ENCODE results near the gene AGK. TPM values are rescaled to one million over a fixed set of nuclear protein-coding genes. Genes with fewer than 3 reads are reported as not detected.

Gene AGK
- total and polyA plus RNA-seq, 7 donors, result 5.8 to 15.4 (median 9.0) TPM

DNA sequence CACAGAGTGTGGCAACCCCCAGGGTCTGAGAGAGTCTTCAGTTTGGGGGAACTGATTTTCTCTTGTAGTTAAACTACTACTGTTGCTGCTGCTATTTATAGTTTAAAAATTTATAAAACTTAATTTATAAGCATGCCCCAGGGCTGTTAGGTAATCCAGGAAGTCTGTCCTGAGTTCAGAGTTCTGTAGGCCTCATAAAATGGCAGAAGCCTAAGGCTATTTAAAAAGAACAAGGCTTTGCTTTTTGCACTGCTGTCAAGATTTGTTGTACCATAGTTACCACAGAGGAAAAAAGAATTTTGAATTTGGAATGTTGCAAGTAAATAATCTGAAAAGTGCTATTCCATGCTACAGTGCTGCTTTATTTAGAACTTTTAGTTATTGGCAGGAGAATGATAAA, 66.1 kb downstream of the AGK start:
- no peaks in the 10 kb centered on the region for H3K4me1 ChIP-seq
- no peak overlapping the region for H3K4me3 ChIP-seq
- no peak overlapping the region for H3K27ac ChIP-seq
- peaks cover 2 to 54% of the 10 kb centered on the region in 2 donors for H3K36me3 ChIP-seq (ENCODE audit: insufficient read depth in 1 of 2, low read depth in 1 of 2)
- H3K9me3 ChIP-seq, result no peaks in the 10 kb centered on the region
- no peak for DNase-seq
- intact Hi-C loops (cut with DNase I), result no loop called here
- TF ChIP-seq, protein P1, sequence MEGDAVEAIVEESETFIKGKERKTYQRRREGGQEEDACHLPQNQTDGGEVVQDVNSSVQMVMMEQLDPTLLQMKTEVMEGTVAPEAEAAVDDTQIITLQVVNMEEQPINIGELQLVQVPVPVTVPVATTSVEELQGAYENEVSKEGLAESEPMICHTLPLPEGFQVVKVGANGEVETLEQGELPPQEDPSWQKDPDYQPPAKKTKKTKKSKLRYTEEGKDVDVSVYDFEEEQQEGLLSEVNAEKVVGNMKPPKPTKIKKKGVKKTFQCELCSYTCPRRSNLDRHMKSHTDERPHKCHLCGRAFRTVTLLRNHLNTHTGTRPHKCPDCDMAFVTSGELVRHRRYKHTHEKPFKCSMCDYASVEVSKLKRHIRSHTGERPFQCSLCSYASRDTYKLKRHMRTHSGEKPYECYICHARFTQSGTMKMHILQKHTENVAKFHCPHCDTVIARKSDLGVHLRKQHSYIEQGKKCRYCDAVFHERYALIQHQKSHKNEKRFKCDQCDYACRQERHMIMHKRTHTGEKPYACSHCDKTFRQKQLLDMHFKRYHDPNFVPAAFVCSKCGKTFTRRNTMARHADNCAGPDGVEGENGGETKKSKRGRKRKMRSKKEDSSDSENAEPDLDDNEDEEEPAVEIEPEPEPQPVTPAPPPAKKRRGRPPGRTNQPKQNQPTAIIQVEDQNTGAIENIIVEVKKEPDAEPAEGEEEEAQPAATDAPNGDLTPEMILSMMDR (IDR thresholded peaks at IDR 0.05), result no peak
- no peaks in the 10 kb centered on the region for H3K27me3 ChIP-seq (ENCODE audit: insufficient read depth in 3 of 3, low read length in 2 of 3)
- ATAC-seq, result no peak

DNA sequence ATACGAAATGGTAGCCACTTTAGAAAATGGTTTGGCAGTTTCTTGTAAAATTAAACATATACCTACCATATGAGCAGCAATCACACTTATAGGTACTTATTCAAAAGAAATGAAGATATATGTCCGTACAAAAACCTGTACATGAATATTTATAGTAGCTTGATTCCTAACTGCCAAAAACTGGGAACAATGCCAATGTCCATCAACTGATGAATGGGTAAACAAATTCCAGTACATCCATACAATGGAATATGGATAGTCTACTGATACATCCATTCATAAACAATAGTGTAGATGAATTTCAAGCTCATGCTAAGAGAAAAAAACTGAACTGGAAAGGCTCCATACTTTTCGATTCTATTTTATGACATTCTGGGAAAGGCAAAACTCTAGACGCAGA, 68.5 kb downstream of the AGK start:
- Histone ChIP-seq H3K27me3 (ENCODE audit: insufficient read depth in 3 of 3, low read length in 2 of 3) (no peaks in the 10 kb centered on the region), H3K36me3 (ENCODE audit: insufficient read depth in 1 of 2, low read depth in 1 of 2) (peaks cover 0 to 53% of the 10 kb centered on the region in 2 donors), H3K27ac (no peak overlapping the region), H3K9me3 (no peaks in the 10 kb centered on the region), H3K4me3 (no peak overlapping the region), H3K4me1 (no peaks in the 10 kb centered on the region)
- WGBS, 3 donors, result 90 to 92% (median 92%) methylated on average over 4 of the region's 4 CpGs
- TF ChIP-seq, protein P1 (IDR thresholded peaks at IDR 0.05), result no peak
- DNase-seq, result no peak
- no peak for ATAC-seq
- intact Hi-C loops (cut with DNase I), result no loop called here

DNA sequence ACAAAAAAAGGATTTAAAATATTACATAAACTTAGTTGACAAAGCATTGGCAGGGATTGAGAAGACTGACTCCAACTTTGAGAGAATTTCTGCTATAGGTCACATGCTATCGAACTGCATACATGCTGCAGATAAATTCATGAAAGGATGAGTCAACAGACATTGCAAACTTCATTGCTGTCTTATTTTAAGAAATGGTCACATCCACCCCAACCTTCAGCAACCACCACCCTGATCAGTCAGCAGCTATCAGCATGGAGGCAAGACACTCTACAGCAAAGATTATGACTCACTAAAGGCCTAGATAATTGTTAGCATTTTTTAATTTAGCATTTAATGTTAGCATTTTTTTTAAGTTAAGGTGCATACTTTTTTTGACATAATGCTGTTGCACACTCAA, 73.6 kb downstream of the AGK start:
- Histone ChIP-seq H3K27me3 (ENCODE audit: insufficient read depth in 3 of 3, low read length in 2 of 3) (no peaks in the 10 kb centered on the region), H3K9me3 (no peaks in the 10 kb centered on the region), H3K27ac (no peak overlapping the region), H3K4me3 (no peak overlapping the region), H3K36me3 (ENCODE audit: insufficient read depth in 1 of 2, low read depth in 1 of 2) (peaks cover 0 to 49% of the 10 kb centered on the region in 2 donors), H3K4me1 (no peaks in the 10 kb centered on the region)
- WGBS, 3 donors, result 98 to 100% (median 99%) methylated on average over 1 of the region's 1 CpG
- DNase-seq (no peak), ATAC-seq (no peak)
- intact Hi-C loops (cut with DNase I), result no loop called here
- TF ChIP-seq, protein P1 (IDR thresholded peaks at IDR 0.05), result no peak

DNA sequence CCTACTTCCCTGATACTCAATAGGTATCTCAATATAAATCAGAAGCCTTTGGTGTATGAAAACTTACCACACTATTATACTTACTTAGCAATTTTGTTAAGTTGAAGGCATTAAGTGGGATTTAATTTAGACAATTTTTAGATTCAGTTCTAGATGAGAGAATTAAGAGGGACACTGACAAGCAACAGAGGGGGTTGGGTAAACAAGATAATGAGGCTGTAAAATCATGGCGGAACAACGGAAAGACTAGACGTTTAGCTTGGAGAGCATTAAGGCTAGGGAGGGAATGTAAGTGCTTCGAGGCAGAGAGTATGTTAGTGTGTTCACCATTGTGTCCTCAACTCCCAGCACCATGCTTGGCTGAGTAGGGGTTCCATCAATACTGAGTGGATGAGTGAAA, 79.4 kb downstream of the AGK start:
- H3K4me3 ChIP-seq, result no peak overlapping the region
- intact Hi-C loops (cut with DNase I), result no loop called here
- whole genome bisulfite sequencing, 3 donors, result 86 to 92% (median 88%) methylated on average over 4 of the region's 4 CpGs
- H3K36me3 ChIP-seq (ENCODE audit: insufficient read depth in 1 of 2, low read depth in 1 of 2), result peaks cover 0 to 15% of the 10 kb centered on the region in 2 donors
- H3K4me1 ChIP-seq, result no peaks in the 10 kb centered on the region
- H3K9me3 ChIP-seq, result no peaks in the 10 kb centered on the region
- no peak for DNase-seq
- H3K27ac ChIP-seq, result no peak overlapping the region
- TF ChIP-seq, protein P1 (IDR thresholded peaks at IDR 0.05), result no peak
- H3K27me3 ChIP-seq (ENCODE audit: insufficient read depth in 3 of 3, low read length in 2 of 3), result no peaks in the 10 kb centered on the region
- ATAC-seq, result no peak

DNA sequence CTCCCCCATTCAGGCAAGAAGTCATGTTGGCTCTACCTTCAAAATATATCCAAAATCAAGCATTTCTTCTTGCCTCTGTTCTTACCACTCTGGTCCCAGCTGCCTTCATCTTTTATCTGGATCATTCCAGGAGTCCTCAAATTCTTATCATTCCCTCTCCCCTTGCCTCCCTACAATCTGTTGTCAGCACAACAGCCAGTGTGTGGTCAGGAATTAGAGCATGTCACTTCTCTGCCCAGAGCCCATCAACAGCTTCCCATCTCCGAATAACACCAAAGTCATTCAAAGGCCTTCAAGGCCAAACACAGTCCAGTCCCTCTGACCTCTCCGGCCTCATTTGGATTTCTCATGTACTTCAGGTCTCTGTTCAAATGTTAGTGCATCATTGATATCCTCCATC, 80.3 kb downstream of the AGK start:
- H3K9me3 ChIP-seq, result no peaks in the 10 kb centered on the region
- TF ChIP-seq, protein P1 (IDR thresholded peaks at IDR 0.05), result no peak
- no peaks in the 10 kb centered on the region for H3K27me3 ChIP-seq (ENCODE audit: insufficient read depth in 3 of 3, low read length in 2 of 3)
- DNase-seq, result no peak
- no peak overlapping the region for H3K4me3 ChIP-seq
- WGBS, 3 donors, result 97 to 100% (median 98%) methylated on average over 2 of the region's 2 CpGs
- no peaks in the 10 kb centered on the region for H3K4me1 ChIP-seq
- H3K27ac ChIP-seq, result no peak overlapping the region
- intact Hi-C loops (cut with DNase I), result no loop called here
- peaks cover 0 to 14% of the 10 kb centered on the region in 2 donors for H3K36me3 ChIP-seq (ENCODE audit: insufficient read depth in 1 of 2, low read depth in 1 of 2)
- no peak for ATAC-seq

Measured in psoas muscle (tissue), 8 donors.